CD4-positive, alpha-beta T cell treated with Interleukin-10 for 1 hour (primary cell): ENCODE data around the gene RBM48.

Experiments
- DNase-seq: peaks from one replicate; pipeline ENCODE4 v3.0.0-alpha.2; 2020

RBM48 gene

DNA sequence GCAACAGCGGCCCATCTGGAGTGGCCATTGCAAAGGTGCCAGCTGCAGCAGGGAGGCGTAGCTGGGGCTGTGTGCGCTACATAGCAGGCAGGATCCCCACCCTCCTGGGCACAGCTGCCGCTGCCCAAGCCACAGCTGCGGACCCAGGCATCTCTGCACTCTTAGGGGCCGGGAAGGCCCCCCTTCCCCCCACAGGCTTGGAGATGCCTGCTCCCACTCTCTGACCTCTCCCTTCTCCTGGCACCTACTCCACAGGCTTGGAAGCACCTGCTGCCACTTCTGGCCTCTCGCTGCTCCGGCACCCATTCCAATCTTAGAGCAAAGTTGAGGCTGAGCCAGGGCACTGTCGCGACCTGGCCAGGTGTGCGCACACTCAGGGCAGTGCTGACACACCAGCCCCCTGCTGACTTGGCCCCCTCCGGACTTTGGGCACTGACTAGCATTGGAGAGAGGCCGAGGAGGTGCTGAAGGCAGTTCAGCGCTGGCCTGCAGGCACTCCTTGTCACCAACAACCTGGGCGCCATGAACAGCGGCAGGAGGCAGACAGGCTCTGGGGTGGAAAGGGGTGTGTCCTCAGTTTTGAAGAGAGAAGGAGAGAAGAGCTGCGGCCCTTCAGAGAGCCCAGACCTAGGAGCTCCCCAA lies 18.4 kb downstream of the RBM48 start:
- DNase-seq: no peak

DNA sequence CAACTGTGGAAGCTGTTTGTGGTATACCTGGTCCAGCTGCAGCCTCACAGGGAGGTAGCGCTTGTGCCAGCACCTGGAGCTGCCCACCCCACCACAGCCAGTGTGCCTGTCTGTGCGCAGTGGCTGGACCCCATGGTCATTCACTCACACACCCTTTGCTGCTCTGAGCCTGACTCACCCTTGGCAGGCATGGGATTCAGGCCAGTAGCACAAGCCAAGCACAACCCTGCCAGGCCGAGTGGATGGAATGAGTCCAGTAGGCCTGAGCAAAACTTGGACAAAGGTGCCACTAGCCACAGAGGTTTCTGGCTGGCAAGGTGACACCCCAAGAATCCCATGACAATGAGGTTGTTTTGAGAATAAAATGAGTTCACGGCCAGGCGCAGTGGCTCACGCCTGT lies 19.0 kb downstream of the RBM48 start:
- no peak for DNase-seq

DNA sequence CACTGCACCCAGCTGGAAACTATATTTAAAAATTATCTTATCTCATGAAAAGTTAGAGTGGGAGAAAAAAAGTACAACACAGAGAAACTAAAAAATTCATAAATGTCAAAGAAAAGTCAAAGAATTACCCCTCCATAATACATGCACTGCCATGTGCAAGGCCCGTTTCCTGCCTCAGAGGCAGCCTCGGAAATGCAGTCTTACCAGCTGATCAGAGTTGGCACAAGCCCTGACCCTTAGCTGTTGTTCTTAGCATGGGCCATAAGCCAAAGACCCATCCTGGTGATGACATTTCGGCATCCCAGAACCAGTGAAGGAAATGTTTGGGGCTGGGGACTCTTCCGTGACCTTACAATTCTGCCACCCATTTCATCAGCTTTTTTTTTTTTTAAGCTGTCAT lies 21.6 kb downstream of the RBM48 start:
- DNase-seq: no peak

DNA sequence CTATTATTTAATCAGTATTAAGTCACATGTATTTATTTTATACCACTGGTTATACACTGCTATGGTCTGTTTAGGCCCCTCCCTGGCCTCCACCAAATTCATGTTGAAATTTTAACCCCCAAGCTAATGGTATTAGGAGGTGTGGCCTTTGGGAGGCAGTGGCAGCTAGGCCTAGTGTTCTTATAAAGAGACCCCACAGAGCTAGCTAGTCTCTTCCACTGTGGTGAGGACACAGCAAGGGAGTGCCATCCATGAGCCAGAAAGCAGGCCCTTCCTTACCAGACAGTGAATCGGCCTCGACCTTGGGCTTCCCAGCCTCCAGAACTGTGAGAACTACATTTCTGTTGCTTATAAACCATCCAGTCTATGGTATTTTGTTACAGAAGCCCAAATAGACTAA lies 28.7 kb downstream of the RBM48 start:
- no peak for DNase-seq

DNA sequence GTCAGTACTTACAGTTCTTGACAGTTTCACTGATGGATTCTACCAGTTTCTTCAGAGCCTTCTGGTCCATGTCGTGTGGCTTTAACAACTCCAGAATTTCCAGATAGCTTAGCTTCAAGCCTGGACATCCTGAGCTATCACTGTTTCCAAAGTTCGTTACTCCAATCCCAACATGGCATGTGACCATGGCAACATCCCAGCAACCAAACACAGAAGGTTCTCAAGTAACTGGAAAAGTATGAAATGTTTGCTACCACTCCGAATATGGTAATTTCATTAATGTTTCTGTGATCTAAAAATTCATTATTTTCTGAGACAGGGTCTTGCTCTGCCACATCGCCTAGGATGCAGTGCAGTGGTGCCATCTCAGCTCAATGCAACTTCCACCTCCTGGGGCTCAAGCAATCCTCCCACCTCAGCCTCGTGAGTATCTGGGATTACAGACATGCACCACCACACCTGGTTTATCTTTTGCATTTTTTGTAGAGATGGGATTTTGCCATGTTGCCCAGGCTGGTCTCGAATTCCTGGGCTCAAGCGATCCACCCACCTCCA lies 29.3 kb downstream of the RBM48 start:
- DNase-seq: no peak

DNA sequence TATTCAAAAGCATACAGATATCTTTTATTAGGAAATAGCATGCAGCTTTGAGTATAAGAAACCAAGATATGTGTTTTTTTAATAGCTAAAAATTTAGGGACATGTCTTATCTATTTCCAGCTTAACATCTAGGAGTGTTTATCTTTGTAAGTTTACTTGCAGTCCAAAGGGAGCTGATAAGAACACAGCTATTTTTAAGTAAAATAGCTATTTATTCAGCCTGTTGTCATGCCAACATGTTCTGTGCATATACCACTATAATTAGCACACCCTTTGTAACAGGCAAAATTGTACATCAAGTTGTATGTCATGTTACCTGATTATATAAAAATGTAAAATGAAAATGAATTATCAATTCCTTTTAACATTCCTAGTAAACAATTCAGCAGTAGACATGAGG lies 32.0 kb downstream of the RBM48 start:
- DNase-seq: no peak

DNA sequence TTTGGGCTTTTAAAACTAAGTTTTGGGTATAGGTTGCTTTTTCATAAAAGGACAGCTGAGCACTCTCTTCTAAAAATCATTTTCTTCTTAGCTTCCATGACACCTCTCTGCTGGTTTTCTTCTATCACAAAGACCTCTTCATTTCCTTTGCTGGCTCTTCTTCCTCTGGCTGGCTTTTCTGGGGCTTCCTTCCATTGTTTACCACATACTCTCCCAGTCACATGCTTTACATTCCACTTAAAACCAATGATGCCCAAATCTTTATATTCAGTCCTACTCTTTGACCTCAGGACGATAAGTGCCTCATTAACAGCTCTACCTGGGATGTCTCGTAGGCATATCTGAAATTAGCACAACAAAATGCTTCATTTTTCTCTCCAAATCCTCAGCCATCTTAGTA lies 34.8 kb downstream of the RBM48 start:
- no peak for DNase-seq

DNA sequence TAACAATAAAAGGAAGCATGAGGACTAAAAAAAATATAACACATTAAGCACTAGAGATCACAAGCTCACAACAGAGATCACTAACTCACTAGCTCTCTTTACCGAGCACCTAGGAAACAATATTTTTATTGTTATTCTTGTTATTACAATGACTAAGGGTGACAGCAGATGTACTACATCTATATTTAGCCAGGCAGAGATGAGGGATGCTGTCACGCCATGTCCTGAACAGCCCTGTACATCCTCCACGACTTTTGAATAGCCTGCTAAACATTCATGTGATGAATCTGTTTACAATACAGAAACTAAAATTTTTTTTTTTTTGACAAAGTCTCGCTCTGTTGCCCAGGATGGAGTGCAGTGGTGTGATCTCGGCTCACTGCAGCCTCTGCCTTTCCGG lies 38.9 kb downstream of the RBM48 start:
- DNase-seq: no peak

DNA sequence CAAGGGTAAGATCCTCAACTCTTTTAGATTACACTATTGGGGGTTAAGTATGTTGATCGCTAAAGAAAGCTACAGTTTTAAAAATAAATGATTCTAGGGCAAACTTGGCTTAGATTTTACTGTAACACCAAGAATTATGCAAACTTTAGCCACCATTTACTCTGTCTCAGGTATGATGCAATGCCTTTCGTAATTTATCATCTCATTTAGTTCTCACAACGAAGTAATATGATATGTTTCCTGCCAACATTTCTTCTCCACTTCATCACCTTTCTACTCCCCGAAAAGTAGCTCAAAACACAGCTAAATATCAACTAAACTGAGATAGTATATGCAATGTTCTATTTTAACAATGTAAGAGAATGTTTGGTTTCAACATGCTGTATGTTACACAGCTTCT lies 40.5 kb downstream of the RBM48 start:
- no peak for DNase-seq

DNA sequence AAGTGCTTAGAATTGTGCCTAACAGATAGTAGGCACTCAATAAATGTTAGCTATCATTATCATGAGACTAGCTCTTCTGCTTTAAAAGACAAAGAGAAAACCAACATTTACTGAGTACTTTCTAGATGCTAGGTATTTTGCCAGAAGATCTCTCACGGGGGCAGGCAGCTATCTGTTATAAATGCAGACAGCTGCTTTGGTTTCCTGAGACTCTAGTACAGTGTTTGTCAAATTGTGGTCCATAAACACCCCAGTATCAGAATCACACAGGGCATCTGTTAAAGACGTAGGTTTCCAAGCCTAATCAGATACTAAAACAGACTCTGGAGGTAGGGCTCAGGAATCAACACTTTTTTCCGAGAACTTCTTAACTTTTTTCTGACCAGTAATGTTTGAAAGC lies 47.7 kb downstream of the RBM48 start:
- DNase-seq: no peak

DNA sequence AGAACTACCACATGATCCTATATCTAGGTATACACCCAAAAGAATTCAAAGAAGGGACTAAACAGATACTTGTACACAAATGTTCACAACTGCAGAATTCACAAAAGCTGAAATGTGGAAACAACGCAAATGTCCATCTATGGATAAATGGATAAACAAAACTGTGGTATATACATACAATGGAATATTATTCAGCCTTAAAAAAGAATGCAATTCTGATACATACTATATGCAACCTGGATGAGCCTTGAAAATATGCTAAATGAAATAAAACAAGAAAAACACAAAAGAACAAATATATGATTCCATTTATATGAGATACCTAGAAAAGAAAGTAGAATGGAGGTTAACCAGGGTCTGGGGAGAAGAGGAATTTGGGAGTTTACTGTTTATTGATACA lies 54.4 kb downstream of the RBM48 start:
- DNase-seq: no peak

DNA sequence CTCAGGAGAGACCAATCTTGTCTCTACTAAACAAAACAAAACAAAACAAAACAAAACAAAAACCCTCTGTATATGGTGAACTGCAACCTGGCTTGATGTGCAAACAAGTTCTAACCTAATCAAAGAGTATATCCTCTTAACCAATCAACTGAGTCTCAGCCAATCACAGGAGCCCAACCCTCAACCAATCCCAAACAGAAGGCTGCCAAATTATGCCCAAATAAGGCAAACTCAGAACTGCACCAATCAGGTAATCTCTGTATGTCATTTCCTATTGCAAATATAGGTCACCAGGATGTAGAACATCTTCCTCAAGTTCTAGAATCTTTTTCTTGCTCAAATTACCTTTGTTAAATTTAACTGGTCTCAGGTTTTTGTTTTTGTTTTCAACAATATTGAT lies 56.4 kb downstream of the RBM48 start:
- DNase-seq: peak; percentile 37

DNA sequence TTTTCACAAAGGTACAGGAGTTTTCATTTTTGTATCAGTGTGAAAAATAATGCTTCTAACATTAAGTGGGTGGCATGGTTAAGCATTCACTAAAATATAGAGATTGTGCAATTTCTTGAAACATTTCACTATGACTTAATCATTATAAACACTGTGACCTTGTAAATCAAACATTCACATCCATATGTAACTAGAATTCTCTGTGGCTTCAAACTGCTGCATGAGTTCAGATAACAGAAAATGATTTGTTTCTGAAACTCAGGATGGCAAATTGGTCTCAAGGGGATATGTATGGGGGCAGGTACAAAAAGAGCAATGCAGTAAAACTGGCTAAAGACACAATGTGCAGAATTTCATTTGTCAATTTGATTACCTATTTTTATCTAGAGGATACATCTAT lies 57.8 kb downstream of the RBM48 start:
- no peak for DNase-seq

DNA sequence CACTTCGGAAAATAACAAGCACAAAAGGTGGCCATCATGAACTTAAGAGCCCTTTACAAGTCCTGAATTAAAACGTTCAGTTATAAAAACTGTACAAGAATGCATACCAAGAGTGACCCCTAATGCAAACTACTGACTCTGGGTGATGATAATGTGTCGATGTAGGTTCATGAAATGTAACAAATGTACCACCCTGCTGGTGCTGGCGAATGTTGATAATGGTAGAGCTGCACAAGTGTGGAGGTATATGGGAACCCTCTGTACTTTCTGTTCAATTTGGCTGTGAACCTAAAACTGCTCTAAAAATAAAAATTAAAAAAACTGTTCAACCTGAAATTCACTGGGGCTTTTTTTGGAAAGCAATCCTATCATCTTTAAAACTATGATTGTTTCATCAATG lies 58.2 kb downstream of the RBM48 start:
- no peak for DNase-seq
